Naive thymus-derived CD8-positive, alpha-beta T cell (primary cell): Measurements from ENCODE around the gene SLC6A3. TPM values are rescaled to one million over a fixed set of nuclear protein-coding genes. Genes with fewer than 3 reads are reported as not detected.
"Not testable (repeated sequence)": the region's sequence is repeated elsewhere in the genome, so short reads cannot be mapped to it uniquely, and the experiment has no call there.

ENCODE experiments used
- ATAC-seq, 2 donors: fragments of 150-1000 bp; cut with Tn5 transposase in 1 of 2; sonication (Bioruptor Pico), chemical (Tn5 transposase) in 1 of 2; 1 replicate in 1 of 2; 2 replicates in 1 of 2; pipeline ENCODE4 v1.10.0; 2021; ENCODE audit warnings: mild to moderate bottlenecking in 2 of 2, moderate library complexity in 2 of 2
- POLR2A ChIA-PET: fragments of 350-600 bp; sonication (Branson Sonifier 250); formaldehyde crosslinking; loops from one replicate; lab custom pipeline; 2021; ENCODE audit warnings: antibody characterized with exemption; lab: Charles Lee
- DNase-seq, 10 donors: peaks; one replicate each; pipeline versions ENCODE4 v3.0.0 to v3.0.0-alpha.2; 2020 to 2022
- H3K27ac Mint-ChIP-seq, 10 donors: one replicate each; pipeline ENCODE4 v1.8.0; 2020 to 2022; ENCODE audit warnings: mild to moderate bottlenecking in 10 of 10, mixed read lengths in 10 of 10, moderate library complexity in 4 of 10, inconsistent platforms in 1 of 10
- H3K27me3 Mint-ChIP-seq, 5 donors: one replicate each; pipeline ENCODE4 v1.8.0; 2021 to 2022; ENCODE audit warnings: mixed read lengths in 5 of 5
- H3K36me3 Mint-ChIP-seq, 3 donors: one replicate each; pipeline ENCODE4 v1.8.0; 2020 to 2022; ENCODE audit warnings: mixed read lengths in 3 of 3, mild to moderate bottlenecking in 2 of 3, inconsistent platforms in 1 of 3
- H3K4me1 Mint-ChIP-seq, 4 donors: one replicate each; pipeline ENCODE4 v1.8.0; 2021 to 2022; ENCODE audit warnings: mixed read lengths in 4 of 4
- H3K4me3 Mint-ChIP-seq, 10 donors: one replicate each; pipeline ENCODE4 v1.8.0; 2020 to 2022; ENCODE audit warnings: mild to moderate bottlenecking in 10 of 10, mixed read lengths in 10 of 10, moderate library complexity in 6 of 10, inconsistent platforms in 1 of 10
- H3K9me3 Mint-ChIP-seq, 9 donors: one replicate each; pipeline ENCODE4 v1.8.0; 2020 to 2022; ENCODE audit warnings: mixed read lengths in 9 of 9, mild to moderate bottlenecking in 3 of 9, inconsistent platforms in 1 of 9, moderate library complexity in 1 of 9
- polyA plus RNA-seq, 3 donors: library from polyadenylated mRNA; unstranded; fragments of 300-500 nt; fragmentation: Illumina TruSeq; gene quantifications; one replicate each; pipeline ENCODE4 v1.2.3, GENCODE V29; 2021
- total RNA-seq, 8 experiments: library from RNA in 2 of 8; stranded (reverse) in 2 of 8; gene quantifications; one replicate each; pipeline ENCODE4 v1.2.3 and lab custom pipeline; 2021 to 2026

Gene SLC6A3
- total and polyA plus RNA-seq, 5 experiments from 2014 or later = 0.08 to 0.27 (median 0.09) TPM; not detected in 2

DNA sequence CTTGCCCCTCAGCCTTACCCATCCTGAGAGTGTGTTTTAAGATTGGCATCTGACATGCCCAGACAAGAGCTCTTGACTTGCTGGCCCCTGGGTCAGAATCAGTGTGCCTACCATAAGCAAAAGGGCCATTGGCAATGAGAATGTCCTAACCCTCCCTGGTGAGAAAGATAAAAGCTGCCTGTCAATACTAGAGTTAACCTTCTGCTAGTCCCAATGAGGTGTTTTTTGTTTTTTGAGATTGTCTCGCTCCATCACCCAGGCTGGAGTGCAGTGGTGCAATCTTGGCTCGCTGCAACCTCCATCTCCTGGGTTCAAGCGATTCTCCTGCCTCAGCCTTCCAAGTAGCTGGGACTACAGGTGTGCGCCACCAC is 73.3 kb downstream of the SLC6A3 start:
- H3K9me3 Mint-ChIP-seq, H3K27me3 Mint-ChIP-seq, POLR2A ChIA-PET, ATAC-seq, DNase-seq, H3K36me3 Mint-ChIP-seq, H3K4me3 Mint-ChIP-seq: not testable (repeated sequence)
- Mint-ChIP-seq H3K27ac (peak overlapping the region in 1 of 10 donors; percentile 24), H3K4me1 (peaks cover 0 to 37% (median 4%) of the 10 kb centered on the region in 4 donors)

DNA sequence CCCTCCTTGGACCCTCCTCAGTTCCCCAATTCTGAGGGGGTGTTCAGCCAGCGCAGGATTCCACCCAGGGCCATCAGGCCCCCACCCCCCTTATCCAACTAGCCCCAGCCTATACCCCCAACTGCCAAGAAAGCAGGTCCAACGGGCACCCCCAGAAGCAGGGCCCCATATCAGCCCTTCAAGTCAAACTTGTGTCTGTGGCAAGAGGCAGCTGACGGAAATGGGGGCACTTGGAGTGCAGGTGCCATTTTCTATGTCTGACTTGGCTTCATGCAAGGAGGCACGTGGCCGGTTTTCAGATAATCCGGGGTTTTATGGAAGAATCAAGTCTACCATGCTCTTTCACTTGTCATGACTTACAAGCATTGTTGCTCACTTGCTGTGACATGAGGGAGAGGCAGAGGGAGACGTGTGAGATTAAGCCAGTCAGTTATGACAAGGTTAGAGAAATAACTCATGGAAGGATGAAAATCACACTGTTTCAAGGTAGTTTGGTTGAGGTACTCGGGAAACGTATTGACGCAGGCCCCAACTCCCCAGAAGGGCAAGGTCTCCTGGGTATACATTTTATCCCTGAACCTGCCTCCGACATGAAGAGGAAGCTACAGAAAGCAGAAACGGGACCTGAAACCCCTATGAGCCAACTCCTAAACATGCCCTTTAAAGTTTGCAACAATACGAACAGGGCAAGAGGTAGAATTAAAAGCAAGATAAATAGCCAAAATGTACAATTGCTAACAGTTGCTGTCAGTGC is 73.8 kb downstream of the SLC6A3 start:
- H3K9me3 Mint-ChIP-seq = no peaks in the 10 kb centered on the region
- no peak for DNase-seq
- peaks cover 0 to 43% (median 4%) of the 10 kb centered on the region in 4 donors for H3K4me1 Mint-ChIP-seq
- POLR2A ChIA-PET = no interaction called here
- no peak for ATAC-seq
- H3K27me3 Mint-ChIP-seq = no peaks in the 10 kb centered on the region
- H3K36me3 Mint-ChIP-seq = no peaks in the 10 kb centered on the region
- H3K4me3 Mint-ChIP-seq = no peak overlapping the region
- H3K27ac Mint-ChIP-seq = peak overlapping the region in 1 of 10 donors; percentile 24

DNA sequence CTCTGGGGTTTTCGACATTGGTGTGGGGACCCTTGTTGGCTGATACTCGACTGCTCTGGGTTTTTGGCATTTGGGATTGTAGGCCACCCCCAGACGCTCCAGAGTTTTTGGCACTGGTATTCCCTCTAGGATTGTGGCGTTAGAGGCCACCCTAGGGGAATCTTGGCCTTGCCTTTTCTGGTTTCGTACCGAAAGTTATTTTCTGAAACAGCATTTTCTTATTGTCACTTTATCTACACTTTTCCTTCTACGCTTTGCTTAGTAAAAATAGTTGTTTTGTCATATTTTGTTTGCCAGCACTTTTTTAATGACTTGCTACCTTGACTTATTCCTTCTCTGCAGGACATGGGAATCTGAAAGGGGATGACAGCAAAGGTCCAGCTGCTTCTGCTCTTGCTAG is 75.2 kb downstream of the SLC6A3 start:
- Mint-ChIP-seq H3K4me1 (peaks cover 0 to 48% (median 4%) of the 10 kb centered on the region in 4 donors), H3K27me3 (peaks cover 0 to 5% (median 0%) of the 10 kb centered on the region in 5 donors), H3K9me3 (no peaks in the 10 kb centered on the region), H3K4me3 (no peak overlapping the region), H3K27ac (no peak overlapping the region), H3K36me3 (no peaks in the 10 kb centered on the region)
- ATAC-seq (no peak), DNase-seq (no peak)
- POLR2A ChIA-PET = interaction anchor here (1.9 kb wide), 1 partner anchor 10 kb away, joined by 4 read pairs; no protein-coding TSS in a partner anchor

DNA sequence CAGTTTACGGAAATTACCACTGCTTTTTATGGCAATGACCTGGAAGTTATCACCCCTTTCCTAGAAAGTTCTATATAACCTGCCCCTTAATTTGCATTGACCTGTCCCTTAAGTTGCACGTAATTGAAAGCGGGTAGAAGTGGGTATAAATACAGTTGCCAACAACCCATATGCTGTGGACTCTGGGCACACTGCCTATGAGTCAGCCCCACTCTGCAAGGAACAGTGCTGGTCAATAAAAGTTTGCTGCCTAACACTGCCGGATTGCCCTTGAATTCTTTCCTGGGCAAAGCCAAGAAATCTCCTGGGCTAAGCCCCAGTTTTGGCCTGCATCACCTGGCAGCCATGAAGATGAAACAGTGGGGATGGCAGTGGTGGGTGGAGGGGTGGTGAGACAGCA is 76.5 kb downstream of the SLC6A3 start:
- Mint-ChIP-seq H3K27me3 (peaks cover 0 to 8% (median 2%) of the 10 kb centered on the region in 5 donors), H3K4me1 (peaks cover 0 to 40% (median 2%) of the 10 kb centered on the region in 4 donors), H3K9me3 (no peaks in the 10 kb centered on the region), H3K36me3 (no peaks in the 10 kb centered on the region), H3K27ac (no peak overlapping the region), H3K4me3 (no peak overlapping the region)
- no peak for DNase-seq
- POLR2A ChIA-PET = interaction anchor here (1.9 kb wide), 1 partner anchor 11 kb away, joined by 4 read pairs; no protein-coding TSS in a partner anchor
- ATAC-seq = no peak

DNA sequence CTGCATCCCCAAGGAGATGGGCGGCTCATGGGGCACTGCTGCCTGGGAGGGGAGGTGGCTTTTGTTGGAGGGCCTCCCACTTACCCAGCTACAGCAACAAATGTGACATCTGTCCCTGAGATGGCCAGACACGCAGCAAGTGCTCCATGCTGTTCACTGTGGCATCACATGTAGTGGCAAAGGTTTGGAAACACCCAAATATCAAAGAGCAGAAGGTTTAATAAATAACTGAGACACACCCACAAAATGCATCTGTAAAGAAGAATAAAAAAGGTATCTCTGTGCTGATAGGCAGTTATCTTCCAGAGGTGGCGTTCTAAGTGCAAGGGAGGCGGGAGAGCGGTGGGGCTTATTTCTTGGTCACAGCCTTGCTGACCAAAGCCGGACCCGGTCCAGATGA is 77.0 kb downstream of the SLC6A3 start:
- Mint-ChIP-seq H3K4me3 (no peak overlapping the region), H3K36me3 (no peaks in the 10 kb centered on the region), H3K9me3 (no peaks in the 10 kb centered on the region), H3K27me3 (peaks cover 0 to 12% (median 8%) of the 10 kb centered on the region in 5 donors), H3K27ac (peak overlapping the region in 1 of 10 donors; percentile 50), H3K4me1 (peaks cover 0 to 37% (median 2%) of the 10 kb centered on the region in 4 donors)
- DNase-seq (no peak), ATAC-seq (no peak)
- POLR2A ChIA-PET = no interaction called here

DNA sequence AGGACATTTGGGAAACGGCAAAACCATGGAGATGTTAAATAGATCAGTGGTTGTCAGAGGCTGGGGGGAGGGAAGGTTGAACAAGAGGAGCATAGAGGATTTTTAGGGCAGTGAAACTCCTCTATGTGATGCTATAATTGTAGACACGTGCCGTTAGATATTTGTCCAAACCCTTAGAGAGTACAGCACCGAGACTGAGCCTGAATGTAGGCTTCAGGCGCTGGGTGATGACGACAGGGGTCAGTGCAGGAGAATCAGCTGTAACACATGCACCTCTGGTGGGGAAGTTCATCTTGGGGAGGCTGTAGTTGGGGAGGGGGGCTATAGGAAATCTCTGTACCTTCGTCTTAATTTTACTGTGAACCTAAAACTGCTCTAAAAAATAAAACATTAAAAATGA is 78.1 kb downstream of the SLC6A3 start:
- DNase-seq = no peak
- ATAC-seq = no peak
- Mint-ChIP-seq H3K4me1 (peaks cover 0 to 26% (median 0%) of the 10 kb centered on the region in 4 donors), H3K9me3 (no peaks in the 10 kb centered on the region), H3K4me3 (no peak overlapping the region), H3K27me3 (peaks cover 0 to 23% (median 11%) of the 10 kb centered on the region in 5 donors), H3K36me3 (no peaks in the 10 kb centered on the region), H3K27ac (peak overlapping the region in 1 of 10 donors; percentile 24)
- POLR2A ChIA-PET = interaction anchor here (1.0 to 1.4 kb wide), 2 partner anchors 19 to 22 kb away, joined by 3 read pairs; partner anchors contain the start of gene CLPTM1L

DNA sequence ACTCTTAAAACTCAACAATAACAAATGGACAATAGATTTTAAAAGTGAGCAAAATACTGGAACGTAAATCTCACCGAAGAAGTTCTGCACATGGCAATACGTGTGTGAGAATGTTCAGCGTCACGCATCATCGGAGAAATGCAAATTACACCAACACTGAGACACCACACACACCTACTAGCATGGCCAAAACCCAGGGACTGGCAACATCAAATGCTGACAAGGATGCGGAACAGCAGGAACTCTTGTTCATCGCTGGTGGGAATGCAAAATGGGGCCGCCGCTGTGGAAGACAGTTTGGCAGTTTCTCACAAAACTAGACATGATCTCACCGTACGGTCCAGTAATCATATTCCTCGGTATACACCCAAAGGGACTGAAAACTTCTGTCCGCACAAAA is 78.7 kb downstream of the SLC6A3 start:
- POLR2A ChIA-PET = interaction anchor here (1.0 to 1.4 kb wide), 2 partner anchors 19 to 22 kb away, joined by 3 read pairs; partner anchors contain the start of gene CLPTM1L
- H3K27ac Mint-ChIP-seq = peak overlapping the region in 1 of 10 donors; percentile 24
- peaks cover 0 to 20% (median 0%) of the 10 kb centered on the region in 4 donors for H3K4me1 Mint-ChIP-seq
- ATAC-seq = no peak
- H3K9me3 Mint-ChIP-seq = no peaks in the 10 kb centered on the region
- peaks cover 0 to 24% (median 12%) of the 10 kb centered on the region in 5 donors for H3K27me3 Mint-ChIP-seq
- H3K36me3 Mint-ChIP-seq = no peaks in the 10 kb centered on the region
- DNase-seq = no peak
- H3K4me3 Mint-ChIP-seq = peak overlapping the region in 1 of 10 donors; percentile 11

DNA sequence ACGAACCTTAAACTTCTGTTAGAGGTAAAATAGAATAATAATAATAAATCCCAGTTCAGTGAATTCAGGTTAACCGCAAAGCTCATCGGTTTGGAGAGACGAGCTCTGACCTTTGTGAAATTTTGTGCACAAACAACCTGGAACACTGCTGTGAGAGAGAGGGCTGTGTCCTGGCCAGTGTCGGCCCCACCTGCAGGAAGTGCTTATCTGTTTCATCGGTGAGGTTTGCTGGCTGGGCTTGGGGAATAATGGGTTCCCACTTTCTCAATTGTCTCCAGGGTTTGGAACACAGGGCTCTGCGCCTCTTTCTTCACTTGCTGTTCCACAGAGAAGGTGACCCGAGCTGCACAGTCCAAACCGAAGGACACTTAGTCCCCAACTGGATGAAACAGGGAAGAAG is 81.0 kb downstream of the SLC6A3 start:
- ATAC-seq (no peak), DNase-seq (no peak)
- POLR2A ChIA-PET = interaction anchor here (0.6 kb wide), 1 partner anchor 193 kb away, joined by 6 read pairs; no protein-coding TSS in a partner anchor
- H3K9me3 Mint-ChIP-seq = no peaks in the 10 kb centered on the region
- H3K27ac Mint-ChIP-seq = no peak overlapping the region
- H3K4me1 Mint-ChIP-seq = peaks cover 0 to 16% (median 0%) of the 10 kb centered on the region in 4 donors
- peaks cover 0 to 24% (median 12%) of the 10 kb centered on the region in 5 donors for H3K27me3 Mint-ChIP-seq
- H3K4me3 Mint-ChIP-seq = no peak overlapping the region
- no peaks in the 10 kb centered on the region for H3K36me3 Mint-ChIP-seq

DNA sequence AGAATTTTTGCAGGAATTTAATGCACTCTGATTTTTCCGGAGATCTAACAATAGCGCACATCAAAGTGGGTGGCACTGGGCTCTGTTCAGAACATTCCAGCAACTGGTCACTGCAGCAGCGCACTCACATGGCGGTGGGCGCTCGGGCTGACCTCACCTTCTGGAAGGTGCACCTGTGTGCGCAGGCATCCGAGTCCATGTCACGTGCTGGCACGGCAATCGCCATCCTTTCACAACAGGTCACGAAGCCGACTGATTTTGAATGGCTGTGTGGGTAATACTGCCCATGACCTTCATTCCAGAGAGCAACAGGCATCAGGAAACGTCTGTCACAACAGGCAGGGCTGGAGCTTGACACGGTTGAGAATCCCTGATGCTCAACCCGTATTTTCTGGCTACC is 81.7 kb downstream of the SLC6A3 start:
- Mint-ChIP-seq H3K4me3 (no peak overlapping the region), H3K27me3 (peaks cover 0 to 24% (median 12%) of the 10 kb centered on the region in 5 donors), H3K4me1 (peaks cover 0 to 16% (median 0%) of the 10 kb centered on the region in 4 donors), H3K36me3 (no peaks in the 10 kb centered on the region), H3K9me3 (no peaks in the 10 kb centered on the region), H3K27ac (no peak overlapping the region)
- ATAC-seq (no peak), DNase-seq (no peak)
- POLR2A ChIA-PET = no interaction called here

DNA sequence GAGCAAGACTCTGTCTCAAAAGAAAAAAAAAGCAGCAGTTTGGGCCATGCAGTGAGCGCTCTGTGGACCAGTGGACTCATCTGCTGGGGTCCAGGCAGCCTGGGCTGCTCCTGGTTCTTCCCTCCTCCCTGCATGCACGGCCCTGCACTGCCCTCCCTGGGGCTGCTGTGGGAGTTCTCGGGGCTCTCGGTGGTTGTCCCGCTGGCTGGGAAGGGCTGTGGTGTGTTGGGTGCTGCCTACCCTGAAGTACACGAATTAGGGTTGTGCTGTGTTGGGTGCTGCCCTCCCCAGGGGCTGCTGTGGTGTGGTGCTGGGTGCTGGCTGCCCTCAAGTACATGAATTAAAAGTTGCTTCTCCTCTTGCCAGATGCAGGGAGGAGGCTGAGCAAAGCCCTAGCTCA is 82.1 kb downstream of the SLC6A3 start:
- H3K4me3 Mint-ChIP-seq = no peak overlapping the region
- ATAC-seq (no peak), DNase-seq (no peak)
- H3K36me3 Mint-ChIP-seq = no peaks in the 10 kb centered on the region
- peaks cover 0 to 16% (median 0%) of the 10 kb centered on the region in 4 donors for H3K4me1 Mint-ChIP-seq
- H3K27ac Mint-ChIP-seq = no peak overlapping the region
- peaks cover 0 to 24% (median 12%) of the 10 kb centered on the region in 5 donors for H3K27me3 Mint-ChIP-seq
- POLR2A ChIA-PET = no interaction called here
- H3K9me3 Mint-ChIP-seq = no peaks in the 10 kb centered on the region

DNA sequence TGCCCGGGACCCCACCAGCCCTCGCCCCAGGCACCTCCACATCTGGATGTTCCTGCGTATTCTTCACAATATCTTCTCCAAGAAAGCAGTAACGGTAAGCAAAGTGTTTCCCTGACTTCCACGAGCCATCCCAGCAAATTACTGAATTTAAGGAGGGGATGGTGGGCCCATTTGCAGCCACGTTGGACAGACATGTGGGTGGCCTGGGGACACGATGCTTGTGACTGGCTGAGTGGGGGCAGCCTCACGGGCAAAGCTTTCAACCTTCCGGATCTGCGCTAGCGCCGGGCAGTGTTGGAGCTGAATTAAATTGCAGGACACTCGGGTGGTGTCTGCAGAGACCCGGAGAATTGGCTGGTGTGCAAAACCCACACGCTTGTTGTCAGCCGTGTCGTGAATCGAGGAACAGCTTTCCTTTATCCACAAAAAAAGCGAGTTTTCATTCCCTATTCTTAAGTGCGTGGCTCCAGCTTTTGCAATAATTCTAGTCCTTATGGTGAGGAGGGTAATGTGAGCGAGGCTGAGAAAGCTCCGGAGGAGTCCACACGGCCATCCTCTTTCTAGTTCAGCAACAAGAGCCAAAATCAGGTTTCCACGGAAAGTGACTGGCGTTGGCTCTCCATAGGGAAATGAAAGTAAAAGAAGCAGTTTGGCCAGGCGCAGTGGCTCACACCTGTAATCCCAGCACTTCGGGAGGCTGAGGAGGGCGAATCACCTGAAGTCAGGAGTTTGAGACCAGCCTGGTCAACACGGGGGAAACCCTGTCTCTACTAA is 82.8 kb downstream of the SLC6A3 start:
- Mint-ChIP-seq H3K36me3 (no peaks in the 10 kb centered on the region), H3K4me3 (no peak overlapping the region), H3K4me1 (peaks cover 0 to 16% (median 0%) of the 10 kb centered on the region in 4 donors), H3K9me3 (no peaks in the 10 kb centered on the region), H3K27me3 (peaks cover 0 to 24% (median 12%) of the 10 kb centered on the region in 5 donors), H3K27ac (no peak overlapping the region)
- DNase-seq = no peak
- POLR2A ChIA-PET = no interaction called here
- ATAC-seq = no peak

DNA sequence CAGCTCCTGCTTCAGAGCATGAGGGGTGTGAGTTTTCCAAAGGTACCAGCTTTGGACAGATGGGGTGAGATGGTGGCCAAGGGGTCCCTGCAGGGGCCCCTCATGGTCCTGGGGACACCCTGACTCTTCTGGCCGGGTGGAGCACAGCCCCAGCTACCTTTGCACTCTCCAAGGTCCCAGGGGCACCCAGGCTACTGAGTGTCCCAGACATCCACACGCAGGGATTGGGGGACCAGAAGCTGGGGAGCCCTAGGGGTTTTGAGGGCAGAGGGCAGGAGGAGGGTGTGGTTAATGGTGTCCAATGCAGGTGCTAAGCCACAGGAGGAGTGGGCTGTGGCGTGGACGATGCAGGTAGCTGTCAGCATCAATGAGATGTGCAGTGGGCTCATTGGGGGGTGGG is 84.4 kb downstream of the SLC6A3 start:
- Mint-ChIP-seq H3K27me3 (peaks cover 0 to 24% (median 9%) of the 10 kb centered on the region in 5 donors), H3K9me3 (no peaks in the 10 kb centered on the region), H3K4me1 (peaks cover 0 to 3% (median 0%) of the 10 kb centered on the region in 4 donors), H3K4me3 (no peak overlapping the region), H3K36me3 (no peaks in the 10 kb centered on the region), H3K27ac (no peak overlapping the region)
- POLR2A ChIA-PET = no interaction called here
- no peak for ATAC-seq
- no peak for DNase-seq
